ENCODE data around the gene SLC1A3.

- no peak for TF ChIP-seq CTCF (IDR thresholded peaks at IDR 0.05)
- no peak for TF ChIP-seq POLR2A (IDR thresholded peaks at IDR 0.05; ENCODE audit: low read depth)
- no peak for TF ChIP-seq POLR2AphosphoS5 (IDR thresholded peaks at IDR 0.05)
These were observed 15.6 kb downstream of the SLC1A3 start for GRCh38 chr5:36621985-36622384.
